KMS-11 (cell line): ENCODE measurements around the gene OSBPL3.

ENCODE experiments used
- H2AFZ ChIP-seq: fragments of 200-600 bp; sonication (generic); 2 replicates; pipeline ENCODE4 v1.6.1; 2016; ENCODE audit warnings: antibody characterized with exemption, mixed run types, low read depth
- H3K27ac ChIP-seq: fragments of 200-600 bp; sonication (generic); 2 replicates; pipeline ENCODE4 v1.6.1; 2016; ENCODE audit warnings: mild to moderate bottlenecking, mixed run types
- H3K27me3 ChIP-seq: fragments of 200-600 bp; sonication (generic); 2 replicates; pipeline ENCODE4 v1.6.1; 2017; ENCODE audit warnings: mild to moderate bottlenecking, low read depth, mixed run types, moderate library complexity; ENCODE audit not compliant: insufficient read depth
- H3K36me3 ChIP-seq: fragments of 200-600 bp; sonication (generic); 2 replicates; pipeline ENCODE4 v1.6.1; 2017; ENCODE audit warnings: mild to moderate bottlenecking, mixed run types; ENCODE audit not compliant: insufficient read depth
- H3K4me1 ChIP-seq: fragments of 200-600 bp; sonication (generic); 2 replicates; pipeline ENCODE4 v1.6.1; 2016; ENCODE audit warnings: mild to moderate bottlenecking, low read depth, mixed run types; ENCODE audit not compliant: poor library complexity, severe bottlenecking
- H3K4me2 ChIP-seq: fragments of 200-600 bp; sonication (generic); 2 replicates; pipeline ENCODE4 v1.7.0; 2016; ENCODE audit warnings: mild to moderate bottlenecking, mixed run types
- H3K4me3 ChIP-seq: fragments of 200-600 bp; sonication (generic); IDR thresholded peaks from 2 replicates; pipeline ENCODE4 v1.6.1; 2017; ENCODE audit warnings: low read depth, low read length, mixed read lengths; ENCODE audit not compliant: insufficient read depth
- H3K79me2 ChIP-seq: fragments of 200-600 bp; sonication (generic); 2 replicates; pipeline ENCODE4 v1.6.1; 2016; ENCODE audit warnings: low read depth, mixed run types; ENCODE audit not compliant: insufficient read depth
- H3K9ac ChIP-seq: fragments of 200-600 bp; sonication (generic); 2 replicates; pipeline ENCODE4 v1.6.1; 2016; ENCODE audit warnings: mild to moderate bottlenecking, mixed run types
- H4K20me1 ChIP-seq: fragments of 200-600 bp; sonication (generic); 2 replicates; pipeline ENCODE4 v1.6.1; 2016; ENCODE audit warnings: mild to moderate bottlenecking, mixed run types; ENCODE audit not compliant: insufficient read depth
- TF ChIP-seq, protein P1 (sequence below): fragments of 200-600 bp; sonication (generic); conservative IDR thresholded peaks from 2 replicates; pipeline ENCODE4 v1.6.1; 2017; ENCODE audit warnings: low read depth, mild to moderate bottlenecking, antibody characterized with exemption, low read length, moderate library complexity, mixed read lengths

OSBPL3 gene

DNA sequence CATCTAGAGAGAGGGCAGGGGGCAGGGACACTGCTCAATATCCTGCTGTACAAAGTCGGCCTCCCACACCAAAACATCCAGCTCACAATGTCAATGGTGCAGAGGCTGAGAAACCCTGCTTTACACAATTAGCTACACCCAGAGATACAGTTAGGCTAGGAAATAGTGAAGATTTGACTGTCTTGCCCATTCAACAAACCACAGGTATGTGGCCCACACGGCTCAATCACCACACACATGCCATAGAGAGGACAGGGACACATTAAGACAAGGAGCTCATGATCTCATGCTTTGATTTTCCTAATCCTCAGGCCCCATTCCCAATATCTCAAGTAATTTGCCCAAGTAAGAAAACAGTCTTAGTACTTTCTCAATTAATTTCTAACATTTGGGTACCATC lies 110.4 kb downstream of the OSBPL3 start:
- no peak overlapping the region for H3K27ac ChIP-seq
- H3K79me2 ChIP-seq = no peaks in the 10 kb centered on the region

DNA sequence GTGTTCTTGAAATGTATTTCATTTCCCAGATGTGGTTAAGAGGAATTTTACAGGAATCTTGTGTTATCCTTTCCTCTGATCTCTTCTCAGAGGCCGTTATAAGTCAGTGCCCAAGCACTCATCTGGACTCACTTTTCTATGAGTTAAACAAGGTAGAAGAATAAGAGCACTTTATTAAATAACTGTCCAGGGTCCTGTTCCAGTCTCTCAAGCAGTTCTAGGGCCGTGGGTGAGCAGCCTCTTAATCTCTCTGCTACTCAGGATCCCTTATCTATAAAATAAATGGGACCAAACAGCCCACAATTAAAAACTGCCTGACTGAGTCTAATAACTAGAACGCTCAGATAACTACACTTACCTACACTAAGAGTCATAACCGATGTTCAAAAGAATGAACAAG lies 111.2 kb downstream of the OSBPL3 start:
- Histone ChIP-seq H3K36me3 (no peaks in the 10 kb centered on the region), H2AFZ (no peak overlapping the region)

More for the DNA sequence above, 110.4 kb downstream of the OSBPL3 start:
- H4K20me1 ChIP-seq = no peaks in the 10 kb centered on the region; the same call in 1 of the 2 replicates
- H3K36me3 ChIP-seq = no peaks in the 10 kb centered on the region
- peaks cover 18% of the 10 kb centered on the region for H3K4me1 ChIP-seq
- TF ChIP-seq, protein P1, sequence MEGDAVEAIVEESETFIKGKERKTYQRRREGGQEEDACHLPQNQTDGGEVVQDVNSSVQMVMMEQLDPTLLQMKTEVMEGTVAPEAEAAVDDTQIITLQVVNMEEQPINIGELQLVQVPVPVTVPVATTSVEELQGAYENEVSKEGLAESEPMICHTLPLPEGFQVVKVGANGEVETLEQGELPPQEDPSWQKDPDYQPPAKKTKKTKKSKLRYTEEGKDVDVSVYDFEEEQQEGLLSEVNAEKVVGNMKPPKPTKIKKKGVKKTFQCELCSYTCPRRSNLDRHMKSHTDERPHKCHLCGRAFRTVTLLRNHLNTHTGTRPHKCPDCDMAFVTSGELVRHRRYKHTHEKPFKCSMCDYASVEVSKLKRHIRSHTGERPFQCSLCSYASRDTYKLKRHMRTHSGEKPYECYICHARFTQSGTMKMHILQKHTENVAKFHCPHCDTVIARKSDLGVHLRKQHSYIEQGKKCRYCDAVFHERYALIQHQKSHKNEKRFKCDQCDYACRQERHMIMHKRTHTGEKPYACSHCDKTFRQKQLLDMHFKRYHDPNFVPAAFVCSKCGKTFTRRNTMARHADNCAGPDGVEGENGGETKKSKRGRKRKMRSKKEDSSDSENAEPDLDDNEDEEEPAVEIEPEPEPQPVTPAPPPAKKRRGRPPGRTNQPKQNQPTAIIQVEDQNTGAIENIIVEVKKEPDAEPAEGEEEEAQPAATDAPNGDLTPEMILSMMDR = no peak
- no peak overlapping the region for H2AFZ ChIP-seq
- H3K4me3 ChIP-seq = no peak overlapping the region
- H3K4me2 ChIP-seq = peak overlapping the region; percentile 48
- H3K27me3 ChIP-seq = no peaks in the 10 kb centered on the region
- H3K9ac ChIP-seq = no peak overlapping the region

DNA sequence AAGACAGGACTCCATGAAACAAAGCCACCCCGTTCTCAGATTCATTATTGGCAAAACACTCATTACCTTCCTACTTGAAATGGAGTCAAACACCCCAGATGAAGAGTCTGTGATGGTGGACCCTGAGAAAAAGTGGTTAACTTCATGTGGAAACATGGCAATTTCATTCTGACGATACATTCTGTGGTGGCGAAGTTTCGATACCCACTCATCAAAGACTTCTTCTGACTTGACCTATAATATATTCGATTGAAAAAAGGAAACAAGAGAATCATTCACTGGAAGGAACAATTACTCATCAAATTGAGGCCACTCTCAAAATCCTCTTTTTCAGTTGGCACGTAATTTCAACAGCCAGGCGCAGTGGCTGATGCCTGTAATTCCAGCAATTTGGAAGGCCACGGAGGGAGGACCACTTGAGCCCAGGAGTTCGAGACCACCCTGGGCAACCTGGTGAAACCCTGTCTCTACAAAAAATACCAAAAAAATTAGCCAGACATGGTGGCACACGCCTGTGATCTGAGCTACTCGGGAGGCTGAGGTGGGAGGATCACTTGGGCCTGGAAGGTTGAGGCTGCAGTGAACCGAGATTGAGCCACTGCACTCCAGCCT lies 113.9 kb downstream of the OSBPL3 start:
- H3K27ac ChIP-seq = no peak overlapping the region
- no peak overlapping the region for H2AFZ ChIP-seq
- no peak overlapping the region for H3K4me2 ChIP-seq
- no peaks in the 10 kb centered on the region for H3K36me3 ChIP-seq
- no peaks in the 10 kb centered on the region for H3K79me2 ChIP-seq
- H3K4me1 ChIP-seq = peaks cover 18% of the 10 kb centered on the region
- no peak overlapping the region for H3K9ac ChIP-seq
- H3K27me3 ChIP-seq = no peaks in the 10 kb centered on the region
- no peaks in the 10 kb centered on the region; the same call in 1 of the 2 replicates for H4K20me1 ChIP-seq
- TF ChIP-seq, protein P1 = no peak
- H3K4me3 ChIP-seq = no peak overlapping the region

More for the DNA sequence above, 111.2 kb downstream of the OSBPL3 start:
- Histone ChIP-seq H3K27ac (no peak overlapping the region), H3K4me1 (peaks cover 18% of the 10 kb centered on the region), H3K9ac (no peak overlapping the region), H4K20me1 (no peaks in the 10 kb centered on the region; the same call in 1 of the 2 replicates), H3K27me3 (no peaks in the 10 kb centered on the region), H3K4me3 (no peak overlapping the region), H3K79me2 (no peaks in the 10 kb centered on the region), H3K4me2 (peak overlapping the region; percentile 48; the same call in 1 of the 2 replicates)
- TF ChIP-seq, protein P1 = no peak

DNA sequence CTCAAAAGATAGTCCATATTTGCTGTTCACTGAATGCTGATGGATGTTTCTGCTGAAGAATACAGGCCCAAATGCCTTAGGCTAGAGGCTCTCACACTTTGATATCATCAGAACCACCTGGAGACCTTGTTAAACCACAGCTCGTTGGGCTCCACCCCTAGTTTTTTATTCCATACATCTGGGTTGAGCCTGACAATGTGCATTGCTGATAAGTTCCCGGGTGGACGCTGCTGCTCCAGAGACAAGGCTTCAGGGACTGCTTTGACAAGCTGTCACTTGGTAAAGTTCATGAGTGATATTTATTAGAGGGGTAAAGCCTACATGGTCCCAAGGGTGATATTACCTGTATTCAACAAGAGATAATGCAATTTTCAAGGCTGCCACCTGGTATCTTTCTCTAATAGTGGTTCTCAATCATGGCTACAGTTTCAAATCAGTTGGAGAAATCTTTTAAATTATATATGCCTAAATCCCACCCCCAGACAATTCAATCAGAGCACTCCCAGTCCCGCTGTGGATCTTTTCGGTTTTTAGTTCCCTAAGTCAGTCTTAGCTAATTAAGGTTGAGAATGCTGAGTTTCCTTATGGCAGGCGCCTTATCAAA lies 115.7 kb downstream of the OSBPL3 start:
- Histone ChIP-seq H3K36me3 (no peaks in the 10 kb centered on the region), H4K20me1 (no peaks in the 10 kb centered on the region; the same call in 1 of the 2 replicates), H2AFZ (no peak overlapping the region), H3K9ac (no peak overlapping the region), H3K27ac (no peak overlapping the region), H3K79me2 (no peaks in the 10 kb centered on the region), H3K4me1 (peaks cover 5% of the 10 kb centered on the region), H3K4me2 (no peak overlapping the region), H3K27me3 (no peaks in the 10 kb centered on the region), H3K4me3 (no peak overlapping the region)
- TF ChIP-seq, protein P1 = no peak
